Activated CD4-positive, alpha-beta T cell treated with anti-CD3 and anti-CD28 coated beads for 48 hours (primary cell): ENCODE measurements around the gene KRT39.

Source experiments
- DNase-seq: peaks from one replicate; pipeline ENCODE4 v3.0.0-alpha.2; 2020

KRT39 gene

GRCh38 chr17:40978575-40979151 lies 11.9 kb upstream of the KRT39 start:
- no peak for DNase-seq

- no peak for DNase-seq
These were observed 8.8 kb upstream of the KRT39 start for GRCh38 chr17:40975516-40975915.

GRCh38 chr17:40974366-40974765 lies 7.6 kb upstream of the KRT39 start:
- DNase-seq: no peak

- DNase-seq: no peak
These were observed 834 bp upstream of the KRT39 start for GRCh38 chr17:40967582-40967981.

GRCh38 chr17:40963838-40964237 lies 2.9 kb downstream of the KRT39 start:
- DNase-seq: no peak

GRCh38 chr17:40962059-40962561 lies 4.6 kb downstream of the KRT39 start:
- DNase-seq: no peak

- DNase-seq: no peak
These were observed 5.2 kb downstream of the KRT39 start for GRCh38 chr17:40961591-40961990.

GRCh38 chr17:40960144-40960543 lies 6.6 kb downstream of the KRT39 start:
- DNase-seq: no peak

GRCh38 chr17:40958086-40958953 lies 8.4 kb downstream of the KRT39 start:
- no peak for DNase-seq

- DNase-seq: no peak
These were observed 10.1 kb downstream of the KRT39 start for GRCh38 chr17:40956401-40957254.

- DNase-seq: peak; percentile 57
These were observed 12.9 kb downstream of the KRT39 start for GRCh38 chr17:40953881-40954280.

- DNase-seq: no peak
These were observed 14.1 kb downstream of the KRT39 start for GRCh38 chr17:40952661-40953060.

GRCh38 chr17:40952154-40952553 lies 14.6 kb downstream of the KRT39 start:
- DNase-seq: no peak

- no peak for DNase-seq
These were observed 15.6 kb downstream of the KRT39 start for GRCh38 chr17:40951011-40951622.

- no peak for DNase-seq
These were observed 16.6 kb downstream of the KRT39 start for GRCh38 chr17:40950176-40950575.

- no peak for DNase-seq
These were observed 17.3 kb downstream of the KRT39 start for GRCh38 chr17:40949418-40949817.

GRCh38 chr17:40947929-40948328 lies 18.8 kb downstream of the KRT39 start:
- DNase-seq: no peak

- DNase-seq: no peak
These were observed 21.3 kb downstream of the KRT39 start for GRCh38 chr17:40945414-40945813.

GRCh38 chr17:40944531-40944930 lies 22.2 kb downstream of the KRT39 start:
- DNase-seq: no peak

- no peak for DNase-seq
These were observed 24.2 kb downstream of the KRT39 start for GRCh38 chr17:40942553-40942952.

- no peak for DNase-seq
These were observed 26.5 kb downstream of the KRT39 start for GRCh38 chr17:40940266-40940665.

- DNase-seq: no peak
These were observed 27.8 kb downstream of the KRT39 start for GRCh38 chr17:40938981-40939380.

GRCh38 chr17:40937384-40937819 lies 29.3 kb downstream of the KRT39 start, which contains the start of gene KRT23:
Gene KRT23, minus strand, starts transcription at chr17:40937646. Its CDS starts 1,043 bp downstream, at chr17:40936603.
- peak; percentile 19 for DNase-seq
